ENCODE measurements around the gene PTPRU. TPM values are rescaled to one million over a fixed set of nuclear protein-coding genes. Genes with fewer than 3 reads are reported as not detected.

Gene PTPRU
- total and polyA plus RNA-seq, 2 of the 8 experiments (the other 6 are each of a cell fraction or from before 2014, with no cell fraction given): 33.8 to 41.8 TPM

DNA sequence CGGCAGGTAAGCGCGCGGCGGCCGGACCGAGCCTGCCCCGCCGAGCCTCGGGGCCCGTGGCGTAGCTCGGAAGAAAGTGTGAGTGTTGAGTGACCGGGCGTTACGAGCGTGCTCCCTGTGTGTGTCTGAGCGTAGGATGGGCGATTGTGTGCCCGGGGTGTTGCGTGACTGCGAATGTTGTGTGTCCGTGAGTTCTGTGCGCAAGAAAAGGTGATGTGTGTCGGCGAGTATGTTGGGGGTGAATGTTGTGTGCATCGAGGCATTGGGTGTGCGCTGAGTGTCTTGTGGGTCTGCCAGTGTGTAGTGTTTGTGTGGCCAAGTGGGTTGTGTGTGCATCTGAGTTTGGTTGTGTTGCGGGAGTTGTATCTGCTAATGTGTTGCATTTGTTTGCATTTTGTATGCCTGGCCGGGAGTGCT is 398 bp downstream of the PTPRU start (continued):
- TF ChIP-seq SUZ12 (IDR thresholded peaks at IDR 0.05; ENCODE audit: low read length) (peak; percentile 81; the same call in 1 of the 2 replicates), RXRA (IDR thresholded peaks at IDR 0.05; ENCODE audit: insufficient read depth, low read depth, low read length) (no peak), NRF1 (IDR thresholded peaks at IDR 0.05; ENCODE audit: low read depth, low read length) (no peak), PHF8 (conservative IDR thresholded peaks at IDR 0.05; ENCODE audit: low read depth, low read length) (no peak), RBBP5 (IDR thresholded peaks at IDR 0.05; ENCODE audit: borderline replicate concordance, low read depth, low read length) (no peak), HDAC2 (IDR thresholded peaks at IDR 0.05; ENCODE audit: borderline replicate concordance in 1 of 2, low read depth in 2 of 2, low read length in 2 of 2) (no peak), SIX5 (IDR thresholded peaks at IDR 0.05; ENCODE audit: low read depth, low read length) (no peak), ZNF274 (IDR thresholded peaks at IDR 0.05; ENCODE audit: borderline replicate concordance, extremely low read depth, low read length) (no peak), HDAC6 (IDR thresholded peaks at IDR 0.05; ENCODE audit: low read depth, low read length) (no peak), GABPA (IDR thresholded peaks at IDR 0.05; ENCODE audit: borderline replicate concordance, insufficient read depth, low read length) (no peak)
- TF ChIP-seq, protein P1, sequence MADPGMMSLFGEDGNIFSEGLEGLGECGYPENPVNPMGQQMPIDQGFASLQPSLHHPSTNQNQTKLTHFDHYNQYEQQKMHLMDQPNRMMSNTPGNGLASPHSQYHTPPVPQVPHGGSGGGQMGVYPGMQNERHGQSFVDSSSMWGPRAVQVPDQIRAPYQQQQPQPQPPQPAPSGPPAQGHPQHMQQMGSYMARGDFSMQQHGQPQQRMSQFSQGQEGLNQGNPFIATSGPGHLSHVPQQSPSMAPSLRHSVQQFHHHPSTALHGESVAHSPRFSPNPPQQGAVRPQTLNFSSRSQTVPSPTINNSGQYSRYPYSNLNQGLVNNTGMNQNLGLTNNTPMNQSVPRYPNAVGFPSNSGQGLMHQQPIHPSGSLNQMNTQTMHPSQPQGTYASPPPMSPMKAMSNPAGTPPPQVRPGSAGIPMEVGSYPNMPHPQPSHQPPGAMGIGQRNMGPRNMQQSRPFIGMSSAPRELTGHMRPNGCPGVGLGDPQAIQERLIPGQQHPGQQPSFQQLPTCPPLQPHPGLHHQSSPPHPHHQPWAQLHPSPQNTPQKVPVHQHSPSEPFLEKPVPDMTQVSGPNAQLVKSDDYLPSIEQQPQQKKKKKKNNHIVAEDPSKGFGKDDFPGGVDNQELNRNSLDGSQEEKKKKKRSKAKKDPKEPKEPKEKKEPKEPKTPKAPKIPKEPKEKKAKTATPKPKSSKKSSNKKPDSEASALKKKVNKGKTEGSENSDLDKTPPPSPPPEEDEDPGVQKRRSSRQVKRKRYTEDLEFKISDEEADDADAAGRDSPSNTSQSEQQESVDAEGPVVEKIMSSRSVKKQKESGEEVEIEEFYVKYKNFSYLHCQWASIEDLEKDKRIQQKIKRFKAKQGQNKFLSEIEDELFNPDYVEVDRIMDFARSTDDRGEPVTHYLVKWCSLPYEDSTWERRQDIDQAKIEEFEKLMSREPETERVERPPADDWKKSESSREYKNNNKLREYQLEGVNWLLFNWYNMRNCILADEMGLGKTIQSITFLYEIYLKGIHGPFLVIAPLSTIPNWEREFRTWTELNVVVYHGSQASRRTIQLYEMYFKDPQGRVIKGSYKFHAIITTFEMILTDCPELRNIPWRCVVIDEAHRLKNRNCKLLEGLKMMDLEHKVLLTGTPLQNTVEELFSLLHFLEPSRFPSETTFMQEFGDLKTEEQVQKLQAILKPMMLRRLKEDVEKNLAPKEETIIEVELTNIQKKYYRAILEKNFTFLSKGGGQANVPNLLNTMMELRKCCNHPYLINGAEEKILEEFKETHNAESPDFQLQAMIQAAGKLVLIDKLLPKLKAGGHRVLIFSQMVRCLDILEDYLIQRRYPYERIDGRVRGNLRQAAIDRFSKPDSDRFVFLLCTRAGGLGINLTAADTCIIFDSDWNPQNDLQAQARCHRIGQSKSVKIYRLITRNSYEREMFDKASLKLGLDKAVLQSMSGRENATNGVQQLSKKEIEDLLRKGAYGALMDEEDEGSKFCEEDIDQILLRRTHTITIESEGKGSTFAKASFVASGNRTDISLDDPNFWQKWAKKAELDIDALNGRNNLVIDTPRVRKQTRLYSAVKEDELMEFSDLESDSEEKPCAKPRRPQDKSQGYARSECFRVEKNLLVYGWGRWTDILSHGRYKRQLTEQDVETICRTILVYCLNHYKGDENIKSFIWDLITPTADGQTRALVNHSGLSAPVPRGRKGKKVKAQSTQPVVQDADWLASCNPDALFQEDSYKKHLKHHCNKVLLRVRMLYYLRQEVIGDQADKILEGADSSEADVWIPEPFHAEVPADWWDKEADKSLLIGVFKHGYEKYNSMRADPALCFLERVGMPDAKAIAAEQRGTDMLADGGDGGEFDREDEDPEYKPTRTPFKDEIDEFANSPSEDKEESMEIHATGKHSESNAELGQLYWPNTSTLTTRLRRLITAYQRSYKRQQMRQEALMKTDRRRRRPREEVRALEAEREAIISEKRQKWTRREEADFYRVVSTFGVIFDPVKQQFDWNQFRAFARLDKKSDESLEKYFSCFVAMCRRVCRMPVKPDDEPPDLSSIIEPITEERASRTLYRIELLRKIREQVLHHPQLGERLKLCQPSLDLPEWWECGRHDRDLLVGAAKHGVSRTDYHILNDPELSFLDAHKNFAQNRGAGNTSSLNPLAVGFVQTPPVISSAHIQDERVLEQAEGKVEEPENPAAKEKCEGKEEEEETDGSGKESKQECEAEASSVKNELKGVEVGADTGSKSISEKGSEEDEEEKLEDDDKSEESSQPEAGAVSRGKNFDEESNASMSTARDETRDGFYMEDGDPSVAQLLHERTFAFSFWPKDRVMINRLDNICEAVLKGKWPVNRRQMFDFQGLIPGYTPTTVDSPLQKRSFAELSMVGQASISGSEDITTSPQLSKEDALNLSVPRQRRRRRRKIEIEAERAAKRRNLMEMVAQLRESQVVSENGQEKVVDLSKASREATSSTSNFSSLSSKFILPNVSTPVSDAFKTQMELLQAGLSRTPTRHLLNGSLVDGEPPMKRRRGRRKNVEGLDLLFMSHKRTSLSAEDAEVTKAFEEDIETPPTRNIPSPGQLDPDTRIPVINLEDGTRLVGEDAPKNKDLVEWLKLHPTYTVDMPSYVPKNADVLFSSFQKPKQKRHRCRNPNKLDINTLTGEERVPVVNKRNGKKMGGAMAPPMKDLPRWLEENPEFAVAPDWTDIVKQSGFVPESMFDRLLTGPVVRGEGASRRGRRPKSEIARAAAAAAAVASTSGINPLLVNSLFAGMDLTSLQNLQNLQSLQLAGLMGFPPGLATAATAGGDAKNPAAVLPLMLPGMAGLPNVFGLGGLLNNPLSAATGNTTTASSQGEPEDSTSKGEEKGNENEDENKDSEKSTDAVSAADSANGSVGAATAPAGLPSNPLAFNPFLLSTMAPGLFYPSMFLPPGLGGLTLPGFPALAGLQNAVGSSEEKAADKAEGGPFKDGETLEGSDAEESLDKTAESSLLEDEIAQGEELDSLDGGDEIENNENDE (IDR thresholded peaks at IDR 0.05; ENCODE audit: insufficient replicate concordance, low read length): no peak

Measured in H1 (cell line).